Kidney epithelial cell (primary cell): ENCODE measurements around the gene FOXD1. TPM values are rescaled to one million over a fixed set of nuclear protein-coding genes. Genes with fewer than 3 reads are reported as not detected.

Experiments
- DNase-seq: peaks from one replicate; pipeline ENCODE4 v3.0.0-alpha.2; 2010; ENCODE audit warnings: low read depth
- H3K27me3 ChIP-seq: 2 replicates; pipeline ENCODE4 v1.6.0; 2011; ENCODE audit warnings: low read length; ENCODE audit not compliant: control insufficient read depth, insufficient read depth
- H3K36me3 ChIP-seq: 2 replicates; pipeline ENCODE4 v1.5.1; 2011; ENCODE audit warnings: low read length; ENCODE audit not compliant: control insufficient read depth, insufficient read depth
- H3K4me3 ChIP-seq: 2 replicates; pipeline ENCODE4 v1.5.1; 2011; ENCODE audit warnings: low read depth, mild to moderate bottlenecking, control low read depth, low read length
- CTCF ChIP-seq: IDR thresholded peaks from 2 replicates; pipeline ENCODE4 v1.5.1; 2011; ENCODE audit warnings: mild to moderate bottlenecking, moderate library complexity, low read length, control low read depth, inconsistent platforms; ENCODE audit not compliant: insufficient read depth, poor library complexity, severe bottlenecking
- total RNA-seq: library from RNA; depleted of rRNA; stranded (reverse); fragments of >200 nt; gene quantifications from 2 replicates; pipeline ENCODE4 v1.2.3, GENCODE V29; 2015

The FOXD1 gene
- total RNA-seq, 1 donor from 2014 or later, result 14.7 TPM

GRCh38 chr5:73440262-73440661 is 8.3 kb downstream of the FOXD1 start:
- peaks cover 3% of the 10 kb centered on the region for H3K27me3 ChIP-seq
- no peak overlapping the region for H3K4me3 ChIP-seq
- no peak for TF ChIP-seq CTCF
- H3K36me3 ChIP-seq, result no peaks in the 10 kb centered on the region
- no peak for DNase-seq

GRCh38 chr5:73438645-73439470 is 9.7 kb downstream of the FOXD1 start:
- Histone ChIP-seq H3K36me3 (no peaks in the 10 kb centered on the region), H3K27me3 (no peaks in the 10 kb centered on the region), H3K4me3 (no peak overlapping the region)
- TF ChIP-seq CTCF, result no peak
- no peak for DNase-seq

- no peaks in the 10 kb centered on the region for H3K36me3 ChIP-seq
- H3K4me3 ChIP-seq, result peak overlapping the region; percentile 9
- no peak for DNase-seq
- no peaks in the 10 kb centered on the region for H3K27me3 ChIP-seq
- TF ChIP-seq CTCF, result no peak
Observed at GRCh38 chr5:73437777-73438644, 10.6 kb downstream of the FOXD1 start.

DNA sequence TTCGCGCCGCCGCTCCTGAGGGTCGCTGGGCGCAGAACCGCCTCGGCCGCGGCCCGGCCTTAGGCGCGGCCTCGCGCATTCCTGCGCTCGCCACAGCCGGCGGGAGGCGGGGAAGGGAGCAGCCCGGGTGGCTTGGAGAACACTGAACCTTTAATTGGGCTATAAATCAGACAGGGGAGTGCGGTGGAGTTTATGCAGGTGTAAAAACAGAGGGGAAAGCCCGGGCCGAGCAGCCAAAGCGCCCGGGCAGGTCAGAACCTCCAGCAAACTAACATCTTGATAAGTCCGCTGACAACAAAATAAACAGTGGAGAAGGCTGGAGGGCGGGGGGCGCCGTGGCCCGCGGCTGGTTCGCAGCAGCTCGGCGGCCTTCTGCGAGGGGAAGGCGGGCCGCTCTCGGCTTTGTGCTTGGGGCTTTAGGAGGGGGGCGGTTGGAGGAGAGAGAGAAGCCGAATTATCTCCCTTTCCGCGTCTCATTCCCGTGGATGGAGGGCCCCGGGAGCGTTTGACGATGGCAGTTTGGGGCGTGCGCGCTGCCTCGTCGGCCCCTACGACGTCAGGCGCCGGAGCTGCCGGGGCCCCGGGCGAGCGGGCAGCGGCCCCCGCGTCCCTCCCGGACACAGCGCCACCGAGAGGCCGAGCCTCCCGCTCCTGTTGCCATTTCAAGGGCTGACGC is 11.3 kb downstream of the FOXD1 start:
- H3K4me3 ChIP-seq, result peak overlapping the region; percentile 46
- no peaks in the 10 kb centered on the region for H3K27me3 ChIP-seq
- H3K36me3 ChIP-seq, result no peaks in the 10 kb centered on the region
- TF ChIP-seq CTCF, result peak; percentile 52
- DNase-seq, result peak; percentile 49

GRCh38 chr5:73436535-73437100 is 12.0 kb downstream of the FOXD1 start:
- no peaks in the 10 kb centered on the region for H3K27me3 ChIP-seq
- H3K4me3 ChIP-seq, result peak overlapping the region; percentile 46
- H3K36me3 ChIP-seq, result no peaks in the 10 kb centered on the region
- no peak for DNase-seq
- no peak for TF ChIP-seq CTCF
